DOHH2 (cell line): Measurements from ENCODE around the gene ZNF132.

Source experiments
- H3F3A ChIP-seq: fragments of 200-600 bp; sonication (generic), shearing (Covaris generic); 2 replicates; pipeline ENCODE4 v1.6.0; 2016; ENCODE audit warnings: antibody characterized with exemption, mild to moderate bottlenecking; ENCODE audit not compliant: control insufficient read depth, insufficient read depth
- H3K27ac ChIP-seq: fragments of 200-600 bp; sonication (generic); 2 replicates; pipeline ENCODE4 v1.5.1; 2014; ENCODE audit warnings: low read depth, mild to moderate bottlenecking, low read length, moderate library complexity
- H3K27me3 ChIP-seq: fragments of 200-600 bp; sonication (generic); 2 replicates; pipeline ENCODE4 v1.6.1; 2014; ENCODE audit warnings: mild to moderate bottlenecking, low read length, mixed read lengths; ENCODE audit not compliant: control insufficient read depth
- H3K36me3 ChIP-seq: fragments of 200-600 bp; sonication (generic); 2 replicates; pipeline ENCODE4 v1.6.1; 2014; ENCODE audit warnings: mild to moderate bottlenecking, low read length, moderate library complexity, mixed read lengths; ENCODE audit not compliant: control insufficient read depth
- H3K4me1 ChIP-seq: fragments of 200-600 bp; sonication (generic); 2 replicates; pipeline ENCODE4 v1.6.1; 2014; ENCODE audit warnings: mild to moderate bottlenecking, low read length, mixed read lengths; ENCODE audit not compliant: control insufficient read depth
- H3K4me2 ChIP-seq: fragments of 200-600 bp; sonication (generic); 2 replicates; pipeline ENCODE4 v1.6.0; 2014; ENCODE audit warnings: mild to moderate bottlenecking, low read length, moderate library complexity
- H3K4me3 ChIP-seq: fragments of 200-600 bp; sonication (generic); 2 replicates; pipeline ENCODE4 v1.5.1; 2014; ENCODE audit warnings: mild to moderate bottlenecking, low read length, mixed read lengths
- H3K79me2 ChIP-seq: fragments of 200-600 bp; sonication (generic); 2 replicates; pipeline ENCODE4 v1.6.1; 2014; ENCODE audit warnings: mild to moderate bottlenecking, low read length, mixed read lengths; ENCODE audit not compliant: control insufficient read depth
- H3K9me2 ChIP-seq: fragments of 200-600 bp; sonication (generic); replicated peaks from 2 replicates; pipeline ENCODE4 v1.6.1; 2014; ENCODE audit warnings: mild to moderate bottlenecking, low read length, mixed read lengths; ENCODE audit not compliant: control insufficient read depth
- H3K9me3 ChIP-seq: fragments of 200-600 bp; sonication (generic); 2 replicates; pipeline ENCODE4 v1.6.1; 2014; ENCODE audit warnings: antibody characterized with exemption, low read length, mixed read lengths; ENCODE audit not compliant: control insufficient read depth, insufficient read depth
- H4K20me1 ChIP-seq: fragments of 200-600 bp; sonication (generic); 2 replicates; pipeline ENCODE4 v1.6.0; 2014; ENCODE audit warnings: low read depth, mild to moderate bottlenecking, antibody characterized with exemption, low read length, moderate library complexity; ENCODE audit not compliant: control insufficient read depth, insufficient read depth
- EZH2phosphoT487 ChIP-seq: fragments of 200-600 bp; sonication (generic); IDR thresholded peaks from 2 replicates; pipeline ENCODE4 v1.6.1; 2017; ENCODE audit warnings: borderline replicate concordance, mild to moderate bottlenecking, antibody characterized with exemption, low read length, moderate library complexity, mixed read lengths
- TF ChIP-seq, protein P1 (sequence below): fragments of 200-600 bp; sonication (generic); IDR thresholded peaks from one replicate; pipeline ENCODE4 v1.5.1; 2014; ENCODE audit warnings: antibody characterized with exemption, mild to moderate bottlenecking, low read depth, low read length; ENCODE audit not compliant: poor library complexity, severe bottlenecking

The ZNF132 gene

GRCh38 chr19:58480831-58481230 lies 40.9 kb upstream of the ZNF132 start:
- TF ChIP-seq, protein P1, sequence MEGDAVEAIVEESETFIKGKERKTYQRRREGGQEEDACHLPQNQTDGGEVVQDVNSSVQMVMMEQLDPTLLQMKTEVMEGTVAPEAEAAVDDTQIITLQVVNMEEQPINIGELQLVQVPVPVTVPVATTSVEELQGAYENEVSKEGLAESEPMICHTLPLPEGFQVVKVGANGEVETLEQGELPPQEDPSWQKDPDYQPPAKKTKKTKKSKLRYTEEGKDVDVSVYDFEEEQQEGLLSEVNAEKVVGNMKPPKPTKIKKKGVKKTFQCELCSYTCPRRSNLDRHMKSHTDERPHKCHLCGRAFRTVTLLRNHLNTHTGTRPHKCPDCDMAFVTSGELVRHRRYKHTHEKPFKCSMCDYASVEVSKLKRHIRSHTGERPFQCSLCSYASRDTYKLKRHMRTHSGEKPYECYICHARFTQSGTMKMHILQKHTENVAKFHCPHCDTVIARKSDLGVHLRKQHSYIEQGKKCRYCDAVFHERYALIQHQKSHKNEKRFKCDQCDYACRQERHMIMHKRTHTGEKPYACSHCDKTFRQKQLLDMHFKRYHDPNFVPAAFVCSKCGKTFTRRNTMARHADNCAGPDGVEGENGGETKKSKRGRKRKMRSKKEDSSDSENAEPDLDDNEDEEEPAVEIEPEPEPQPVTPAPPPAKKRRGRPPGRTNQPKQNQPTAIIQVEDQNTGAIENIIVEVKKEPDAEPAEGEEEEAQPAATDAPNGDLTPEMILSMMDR = no peak
- TF ChIP-seq EZH2phosphoT487 = no peak
- no peaks in the 10 kb centered on the region for H3K9me2 ChIP-seq

GRCh38 chr19:58480481-58480830 lies 40.5 kb upstream of the ZNF132 start:
- no peak overlapping the region for H3K4me3 ChIP-seq
- H4K20me1 ChIP-seq = no peaks in the 10 kb centered on the region
- no peaks in the 10 kb centered on the region for H3K9me3 ChIP-seq
- no peaks in the 10 kb centered on the region for H3K9me2 ChIP-seq
- TF ChIP-seq EZH2phosphoT487 = no peak
- TF ChIP-seq, protein P1 = no peak
- no peaks in the 10 kb centered on the region for H3K36me3 ChIP-seq
- 0 out of 2 replicates have a peak, but pooled peaks cover under 1% of the 10 kb centered on the region for H3F3A ChIP-seq
- H3K27ac ChIP-seq = no peak overlapping the region
- H3K79me2 ChIP-seq = no peaks in the 10 kb centered on the region
- no peaks in the 10 kb centered on the region for H3K27me3 ChIP-seq
- peaks cover 12% of the 10 kb centered on the region for H3K4me1 ChIP-seq
- H3K4me2 ChIP-seq = no peak overlapping the region

More at GRCh38 chr19:58480831-58481230, 40.9 kb upstream of the ZNF132 start:
- no peak overlapping the region for H3K4me3 ChIP-seq
- no peaks in the 10 kb centered on the region for H3K9me3 ChIP-seq
- no peaks in the 10 kb centered on the region for H3F3A ChIP-seq
- no peak overlapping the region for H3K27ac ChIP-seq
- no peak overlapping the region for H3K4me2 ChIP-seq
- H3K27me3 ChIP-seq = no peaks in the 10 kb centered on the region
- H4K20me1 ChIP-seq = no peaks in the 10 kb centered on the region
- no peaks in the 10 kb centered on the region for H3K79me2 ChIP-seq
- no peaks in the 10 kb centered on the region for H3K36me3 ChIP-seq
- H3K4me1 ChIP-seq = peaks cover 11% of the 10 kb centered on the region

DNA sequence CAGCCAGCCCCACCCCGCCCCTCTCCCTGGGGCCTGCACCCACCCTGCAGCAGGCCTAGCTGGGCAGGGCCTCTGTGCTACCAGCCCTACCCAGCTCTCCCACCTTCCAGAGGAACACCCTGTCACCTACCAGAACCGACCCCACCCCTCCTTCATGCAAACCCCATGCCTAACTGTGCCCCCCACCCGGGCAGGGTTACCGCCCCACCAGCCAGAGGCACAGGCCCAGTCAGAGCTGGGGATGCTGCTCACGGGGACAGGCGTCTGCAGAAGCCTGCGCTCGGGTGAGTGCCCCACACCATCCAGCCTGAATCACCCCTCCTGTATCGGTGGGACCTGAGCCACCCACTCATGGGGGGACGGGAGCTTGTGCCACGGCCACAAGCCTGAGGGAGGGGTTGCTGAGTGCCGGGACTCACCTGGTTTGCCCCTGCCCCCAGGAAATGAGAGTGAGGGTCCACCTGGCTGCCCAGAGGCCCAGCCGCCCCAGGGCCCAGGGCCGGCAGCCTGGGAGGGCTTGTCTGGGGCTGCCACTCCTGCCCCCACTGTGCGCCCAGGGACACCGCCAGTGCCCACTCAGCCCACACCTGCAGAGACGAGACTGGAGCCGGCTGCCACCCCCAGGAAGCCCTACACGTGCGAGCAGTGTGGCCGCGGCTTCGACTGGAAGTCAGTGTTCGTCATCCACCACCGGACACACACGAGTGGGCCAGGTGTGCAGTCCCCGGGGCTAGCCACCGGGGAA lies 40.0 kb upstream of the ZNF132 start:
- H3K4me1 ChIP-seq = peaks cover 17% of the 10 kb centered on the region

More for the DNA sequence above, 40.0 kb upstream of the ZNF132 start:
- Histone ChIP-seq H3K27me3 (no peaks in the 10 kb centered on the region), H3K9me3 (no peaks in the 10 kb centered on the region), H3K79me2 (no peaks in the 10 kb centered on the region), H3F3A (peaks cover 6% of the 10 kb centered on the region; the same call in 1 of the 2 replicates), H3K27ac (no peak overlapping the region), H3K4me2 (no peak overlapping the region), H3K36me3 (no peaks in the 10 kb centered on the region), H3K4me3 (no peak overlapping the region), H3K9me2 (no peaks in the 10 kb centered on the region), H4K20me1 (no peaks in the 10 kb centered on the region; the same call in 1 of the 2 replicates)
- TF ChIP-seq EZH2phosphoT487 = no peak
- TF ChIP-seq, protein P1 = no peak
